ENCODE results near the gene PCDH19. TPM values are rescaled to one million over a fixed set of nuclear protein-coding genes. Genes with fewer than 3 reads are reported as not detected.

The PCDH19 gene
- total RNA-seq, 3 donors from 2014 or later (not counting 1 experiment from before 2014, with no cell fraction given) = not detected

DNA sequence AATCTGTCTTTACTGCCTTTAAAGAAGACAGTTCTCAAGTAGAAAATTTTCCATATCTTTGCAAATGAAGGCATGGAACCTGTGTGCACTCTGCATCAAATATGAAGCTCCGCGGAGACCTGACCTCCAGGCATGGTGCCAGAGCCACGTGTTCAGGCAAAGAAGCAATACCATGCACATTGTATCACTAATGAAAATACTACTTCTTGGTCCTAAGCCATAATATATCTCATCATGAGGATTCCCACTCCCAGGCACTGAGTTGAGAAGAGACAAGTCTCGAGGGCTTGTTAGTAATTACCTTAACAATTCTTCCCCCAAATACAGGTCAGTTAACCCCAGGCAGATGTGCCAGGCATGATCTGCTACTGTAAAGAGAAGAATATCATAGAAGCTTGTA is 56.7 kb downstream of the PCDH19 start:
- Mint-ChIP-seq H3K4me1 (no peaks in the 10 kb centered on the region), H3K36me3 (no peaks in the 10 kb centered on the region), H3K4me3 (no peak overlapping the region), H3K27ac (no peak overlapping the region), H3K27me3 (ENCODE audit: low read depth in 2 of 2) (peaks cover 0 to 6% of the 10 kb centered on the region in 2 donors), H3K9me3 (peaks cover 0 to 2% of the 10 kb centered on the region in 2 donors)
- no peaks in the 10 kb centered on the region for H3K36me3 ChIP-seq (ENCODE audit: control insufficient read depth, insufficient read depth, low read length)
- H3K27ac ChIP-seq (ENCODE audit: low read length) = no peak overlapping the region
- no peak overlapping the region for H3K4me3 ChIP-seq (ENCODE audit: low read length)
- no peaks in the 10 kb centered on the region for H3K4me1 ChIP-seq (ENCODE audit: control insufficient read depth, insufficient read depth, low read length)
- no peaks in the 10 kb centered on the region for H3K9me3 ChIP-seq (ENCODE audit: control insufficient read depth, insufficient read depth, low read length)
- WGBS (ENCODE audit: insufficient coverage) = 66% methylated on average over 3 of the region's 4 CpGs
- H3K27me3 ChIP-seq (ENCODE audit: control insufficient read depth, insufficient read depth, low read length) = no peaks in the 10 kb centered on the region
- DNase-seq (no peak), ATAC-seq (no peak)
- intact Hi-C loops (cut with micrococcal nuclease) = no loop called here
- TF ChIP-seq, protein P1, sequence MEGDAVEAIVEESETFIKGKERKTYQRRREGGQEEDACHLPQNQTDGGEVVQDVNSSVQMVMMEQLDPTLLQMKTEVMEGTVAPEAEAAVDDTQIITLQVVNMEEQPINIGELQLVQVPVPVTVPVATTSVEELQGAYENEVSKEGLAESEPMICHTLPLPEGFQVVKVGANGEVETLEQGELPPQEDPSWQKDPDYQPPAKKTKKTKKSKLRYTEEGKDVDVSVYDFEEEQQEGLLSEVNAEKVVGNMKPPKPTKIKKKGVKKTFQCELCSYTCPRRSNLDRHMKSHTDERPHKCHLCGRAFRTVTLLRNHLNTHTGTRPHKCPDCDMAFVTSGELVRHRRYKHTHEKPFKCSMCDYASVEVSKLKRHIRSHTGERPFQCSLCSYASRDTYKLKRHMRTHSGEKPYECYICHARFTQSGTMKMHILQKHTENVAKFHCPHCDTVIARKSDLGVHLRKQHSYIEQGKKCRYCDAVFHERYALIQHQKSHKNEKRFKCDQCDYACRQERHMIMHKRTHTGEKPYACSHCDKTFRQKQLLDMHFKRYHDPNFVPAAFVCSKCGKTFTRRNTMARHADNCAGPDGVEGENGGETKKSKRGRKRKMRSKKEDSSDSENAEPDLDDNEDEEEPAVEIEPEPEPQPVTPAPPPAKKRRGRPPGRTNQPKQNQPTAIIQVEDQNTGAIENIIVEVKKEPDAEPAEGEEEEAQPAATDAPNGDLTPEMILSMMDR (IDR thresholded peaks at IDR 0.05) = no peak

DNA sequence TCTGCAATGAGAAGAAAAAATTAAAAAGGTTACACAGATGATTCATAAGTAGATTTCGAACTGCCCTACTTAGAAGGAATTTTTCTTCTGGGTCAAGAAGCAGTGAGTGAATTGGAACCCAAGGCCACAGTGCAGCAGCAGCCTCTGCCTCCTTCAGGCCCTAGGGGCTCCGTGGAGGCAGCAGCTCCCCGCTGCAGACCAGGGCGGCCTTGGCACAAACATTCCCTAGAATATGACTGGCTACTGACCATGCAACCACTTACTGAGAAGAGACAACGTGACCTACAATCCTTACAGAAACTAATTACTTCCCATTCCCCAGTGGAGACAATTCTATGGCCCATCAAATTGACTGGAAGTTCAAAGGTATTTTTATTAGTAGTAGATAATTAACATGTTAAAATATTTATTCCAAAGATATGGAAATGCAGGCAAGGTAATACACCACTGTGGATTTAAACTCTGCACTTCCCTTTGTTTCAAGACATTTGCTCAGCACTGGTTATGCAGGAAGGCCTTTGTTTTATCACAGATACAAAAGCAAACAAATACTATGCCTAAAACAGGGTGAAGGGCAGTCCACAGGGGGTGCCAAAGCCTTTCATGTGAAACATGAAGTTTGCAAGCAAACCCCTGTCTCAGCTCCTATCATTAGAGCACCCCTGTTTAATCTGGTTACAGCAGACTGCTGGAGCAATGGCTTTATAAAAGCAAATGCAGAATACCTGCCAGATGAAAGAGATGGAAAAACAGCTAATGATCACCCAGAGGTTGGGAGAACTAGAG is 59.2 kb downstream of the PCDH19 start:
- no peaks in the 10 kb centered on the region for H3K36me3 Mint-ChIP-seq
- Histone ChIP-seq H3K9me3 (ENCODE audit: control insufficient read depth, insufficient read depth, low read length) (no peaks in the 10 kb centered on the region), H3K4me3 (ENCODE audit: low read length) (no peak overlapping the region), H3K4me1 (ENCODE audit: control insufficient read depth, insufficient read depth, low read length) (no peaks in the 10 kb centered on the region), H3K27ac (ENCODE audit: low read length) (no peak overlapping the region), H3K27me3 (ENCODE audit: control insufficient read depth, insufficient read depth, low read length) (no peaks in the 10 kb centered on the region), H3K36me3 (ENCODE audit: control insufficient read depth, insufficient read depth, low read length) (no peaks in the 10 kb centered on the region)
- DNase-seq (no peak), ATAC-seq (no peak)
- H3K27me3 Mint-ChIP-seq (ENCODE audit: low read depth in 2 of 2) = no peaks in the 10 kb centered on the region
- H3K4me3 Mint-ChIP-seq = no peak overlapping the region
- 80% methylated on average over 4 of the region's 5 CpGs for WGBS (ENCODE audit: insufficient coverage)
- intact Hi-C loops (cut with micrococcal nuclease) = no loop called here
- H3K27ac Mint-ChIP-seq = no peak overlapping the region
- H3K9me3 Mint-ChIP-seq = peaks cover 0 to 2% of the 10 kb centered on the region in 2 donors
- TF ChIP-seq, protein P1 (IDR thresholded peaks at IDR 0.05) = no peak
- no peaks in the 10 kb centered on the region for H3K4me1 Mint-ChIP-seq

DNA sequence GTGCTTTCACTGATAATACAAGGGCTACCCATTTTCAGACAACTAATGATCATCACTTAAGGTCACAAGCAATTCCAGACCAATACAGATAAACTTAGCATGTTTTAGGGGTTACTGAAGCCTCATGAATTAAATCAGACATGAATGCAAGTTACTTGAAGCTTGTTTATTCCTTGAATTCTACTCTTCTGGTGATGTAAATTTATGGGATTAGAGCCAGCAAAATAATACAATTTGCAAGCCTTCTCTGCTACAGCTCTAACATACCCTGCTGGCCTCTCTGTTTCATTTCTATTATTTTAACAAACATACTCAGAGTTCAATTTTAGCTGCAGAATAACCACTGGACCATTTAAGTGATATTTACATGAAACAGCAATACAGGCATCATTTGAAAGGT is 60.7 kb downstream of the PCDH19 start:
- Histone ChIP-seq H3K27me3 (ENCODE audit: control insufficient read depth, insufficient read depth, low read length) (no peaks in the 10 kb centered on the region), H3K4me3 (ENCODE audit: low read length) (no peak overlapping the region), H3K27ac (ENCODE audit: low read length) (no peak overlapping the region), H3K36me3 (ENCODE audit: control insufficient read depth, insufficient read depth, low read length) (no peaks in the 10 kb centered on the region), H3K4me1 (ENCODE audit: control insufficient read depth, insufficient read depth, low read length) (no peaks in the 10 kb centered on the region), H3K9me3 (ENCODE audit: control insufficient read depth, insufficient read depth, low read length) (no peaks in the 10 kb centered on the region)
- TF ChIP-seq, protein P1 (IDR thresholded peaks at IDR 0.05) = no peak
- no peak overlapping the region for H3K27ac Mint-ChIP-seq
- no peak overlapping the region for H3K4me3 Mint-ChIP-seq
- ATAC-seq (no peak), DNase-seq (no peak)
- no peaks in the 10 kb centered on the region for H3K4me1 Mint-ChIP-seq
- peaks cover 0 to 2% of the 10 kb centered on the region in 2 donors for H3K9me3 Mint-ChIP-seq
- intact Hi-C loops (cut with micrococcal nuclease) = no loop called here
- no peaks in the 10 kb centered on the region for H3K27me3 Mint-ChIP-seq (ENCODE audit: low read depth in 2 of 2)
- H3K36me3 Mint-ChIP-seq = no peaks in the 10 kb centered on the region

DNA sequence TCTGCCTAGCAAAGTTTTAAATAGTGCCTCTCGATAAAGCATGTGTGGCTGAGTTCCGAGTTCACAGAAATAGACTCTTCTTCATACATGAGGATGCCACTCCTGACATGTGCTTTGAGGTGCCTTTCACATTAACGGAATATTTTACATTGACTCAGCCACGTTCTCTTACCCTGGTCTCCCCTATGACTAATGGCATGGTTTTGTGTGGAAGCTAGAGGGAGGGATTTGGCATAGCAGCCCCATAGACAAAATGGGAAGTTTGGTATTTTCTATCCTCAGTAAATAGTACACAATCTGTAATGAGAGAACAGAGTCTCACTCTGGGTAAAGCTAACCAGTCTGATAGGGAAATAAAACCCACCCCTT is 68.9 kb downstream of the PCDH19 start:
- Histone ChIP-seq H3K27ac (ENCODE audit: low read length) (no peak overlapping the region), H3K9me3 (ENCODE audit: control insufficient read depth, insufficient read depth, low read length) (no peaks in the 10 kb centered on the region), H3K4me1 (ENCODE audit: control insufficient read depth, insufficient read depth, low read length) (no peaks in the 10 kb centered on the region), H3K27me3 (ENCODE audit: control insufficient read depth, insufficient read depth, low read length) (no peaks in the 10 kb centered on the region), H3K4me3 (ENCODE audit: low read length) (no peak overlapping the region), H3K36me3 (ENCODE audit: control insufficient read depth, insufficient read depth, low read length) (no peaks in the 10 kb centered on the region)
- ATAC-seq (no peak), DNase-seq (no peak)
- intact Hi-C loops (cut with micrococcal nuclease) = no loop called here
- Mint-ChIP-seq H3K27ac (no peak overlapping the region), H3K4me1 (no peaks in the 10 kb centered on the region), H3K4me3 (no peak overlapping the region), H3K36me3 (no peaks in the 10 kb centered on the region), H3K27me3 (ENCODE audit: low read depth in 2 of 2) (peaks cover 0 to 5% of the 10 kb centered on the region in 2 donors), H3K9me3 (no peaks in the 10 kb centered on the region)
- WGBS (ENCODE audit: insufficient coverage) = 97% methylated on average over 2 of the region's 4 CpGs
- TF ChIP-seq, protein P1 (IDR thresholded peaks at IDR 0.05) = no peak

All from natural killer cell (primary cell).